Measurements from ENCODE around the gene NGB.

DNA sequence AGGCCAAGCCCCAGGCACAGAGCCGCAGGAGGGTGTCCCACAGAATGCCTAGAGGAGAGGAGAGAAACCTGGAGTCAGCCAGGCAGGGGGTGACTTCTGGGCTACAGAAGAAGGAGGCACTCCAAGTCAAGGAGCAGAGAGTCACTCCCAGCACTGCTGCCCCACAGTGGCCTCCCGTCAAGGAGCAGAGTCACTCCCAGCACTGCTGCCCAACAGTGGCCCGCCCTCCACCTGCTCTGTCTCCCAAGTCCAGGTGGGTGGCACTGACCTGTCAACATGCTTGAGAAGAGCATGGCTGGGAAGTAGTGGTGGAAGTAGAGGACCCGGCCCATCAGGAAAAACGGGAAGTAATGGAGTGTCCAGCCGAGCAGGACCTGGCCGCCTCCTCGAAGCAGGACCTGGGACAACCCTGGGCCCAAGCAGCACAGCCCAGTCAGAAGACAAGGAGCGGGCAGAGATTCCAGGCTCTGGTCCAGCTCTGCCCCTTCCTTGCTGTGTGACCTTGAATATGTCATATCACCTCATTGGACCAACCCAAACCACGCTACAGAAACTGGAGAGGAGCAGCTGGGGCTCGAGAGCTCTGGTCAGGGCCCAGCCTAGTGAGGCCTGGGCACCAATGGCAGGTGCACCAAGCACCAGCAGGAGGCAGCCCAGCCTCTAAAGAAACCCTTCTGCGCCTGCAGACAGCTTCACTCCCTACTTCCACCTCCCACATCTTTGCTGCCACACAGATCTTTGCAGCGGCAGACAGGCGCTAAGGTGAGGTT lies 7.6 kb upstream of the NGB start:
- TF ChIP-seq, protein P1, sequence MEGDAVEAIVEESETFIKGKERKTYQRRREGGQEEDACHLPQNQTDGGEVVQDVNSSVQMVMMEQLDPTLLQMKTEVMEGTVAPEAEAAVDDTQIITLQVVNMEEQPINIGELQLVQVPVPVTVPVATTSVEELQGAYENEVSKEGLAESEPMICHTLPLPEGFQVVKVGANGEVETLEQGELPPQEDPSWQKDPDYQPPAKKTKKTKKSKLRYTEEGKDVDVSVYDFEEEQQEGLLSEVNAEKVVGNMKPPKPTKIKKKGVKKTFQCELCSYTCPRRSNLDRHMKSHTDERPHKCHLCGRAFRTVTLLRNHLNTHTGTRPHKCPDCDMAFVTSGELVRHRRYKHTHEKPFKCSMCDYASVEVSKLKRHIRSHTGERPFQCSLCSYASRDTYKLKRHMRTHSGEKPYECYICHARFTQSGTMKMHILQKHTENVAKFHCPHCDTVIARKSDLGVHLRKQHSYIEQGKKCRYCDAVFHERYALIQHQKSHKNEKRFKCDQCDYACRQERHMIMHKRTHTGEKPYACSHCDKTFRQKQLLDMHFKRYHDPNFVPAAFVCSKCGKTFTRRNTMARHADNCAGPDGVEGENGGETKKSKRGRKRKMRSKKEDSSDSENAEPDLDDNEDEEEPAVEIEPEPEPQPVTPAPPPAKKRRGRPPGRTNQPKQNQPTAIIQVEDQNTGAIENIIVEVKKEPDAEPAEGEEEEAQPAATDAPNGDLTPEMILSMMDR (IDR thresholded peaks at IDR 0.05), result no peak
- TF ChIP-seq POLR2A (IDR thresholded peaks at IDR 0.05), result no peak

Data from ovary (tissue), 3 donors.